ENCODE data around the gene IMMP2L. TPM values are rescaled to one million over a fixed set of nuclear protein-coding genes. Genes with fewer than 3 reads are reported as not detected.

The IMMP2L gene
- total RNA-seq, 6 experiments from 2014 or later = 14.2 to 25.3 (median 19.7) TPM

DNA sequence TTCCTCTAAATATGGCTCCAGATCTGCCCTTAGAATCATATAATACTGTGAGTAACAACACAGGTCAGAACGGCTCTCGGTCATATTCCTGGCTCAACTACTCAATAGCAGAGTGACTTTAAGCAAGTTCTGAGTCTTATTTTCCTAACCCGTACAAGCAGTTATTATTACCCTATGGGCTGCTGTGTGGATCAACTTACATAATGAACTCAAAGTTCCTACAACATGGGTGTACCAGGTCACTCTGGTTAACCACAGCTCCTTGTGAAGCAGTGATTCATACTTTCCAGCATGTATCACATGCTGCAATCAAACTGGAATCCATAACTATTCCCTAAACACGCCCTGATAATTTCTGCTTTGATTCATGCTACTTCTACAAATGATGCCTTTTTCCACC is 364.0 kb downstream of the IMMP2L start:
- intact Hi-C loops (cut with DNase I) = no loop called here
- peaks cover 0 to 2% (median under 1%) of the 10 kb centered on the region in 4 donors for H3K4me1 ChIP-seq
- H3K4me3 ChIP-seq = no peak overlapping the region
- ATAC-seq (no peak), DNase-seq (no peak)
- TF ChIP-seq POLR2A (IDR thresholded peaks at IDR 0.05) = no peak
- TF ChIP-seq CTCF (IDR thresholded peaks at IDR 0.05) = no peak
- H3K27ac ChIP-seq = no peak overlapping the region
- H3K27me3 ChIP-seq = no peaks in the 10 kb centered on the region
- 97% methylated on average over 4 of the region's 4 CpGs for WGBS (ENCODE audit: insufficient coverage, low coverage, low lambda C conversion rate, missing lambda C conversion rate)
- H3K36me3 ChIP-seq = no peaks in the 10 kb centered on the region
- no peaks in the 10 kb centered on the region for H3K9me3 ChIP-seq

DNA sequence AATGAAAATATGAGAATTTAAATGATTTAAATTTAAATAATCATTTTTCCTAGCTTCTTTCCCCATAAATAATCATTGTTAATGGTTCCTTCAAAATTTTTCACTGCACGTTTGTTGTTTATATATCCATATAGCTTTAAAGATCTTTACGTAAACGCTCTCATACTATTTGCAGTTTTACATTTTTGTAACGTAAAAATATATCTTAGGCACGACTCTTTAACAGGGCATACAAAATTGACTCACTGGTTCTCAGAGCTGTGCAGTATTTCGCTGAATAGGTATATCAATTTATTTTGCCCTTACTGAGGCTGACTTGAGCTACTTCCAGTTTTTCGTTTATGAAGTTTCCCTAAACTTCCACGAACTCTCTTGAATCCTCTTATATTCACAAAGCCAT is 365.6 kb downstream of the IMMP2L start:
- Histone ChIP-seq H3K9me3 (no peaks in the 10 kb centered on the region), H3K36me3 (no peaks in the 10 kb centered on the region), H3K27me3 (no peaks in the 10 kb centered on the region), H3K4me3 (no peak overlapping the region), H3K4me1 (peaks cover 0 to 9% (median 3%) of the 10 kb centered on the region in 4 donors), H3K27ac (no peak overlapping the region)
- TF ChIP-seq CTCF (IDR thresholded peaks at IDR 0.05) (no peak), POLR2A (IDR thresholded peaks at IDR 0.05) (no peak)
- 92% methylated on average over 8 of the region's 8 CpGs for WGBS (ENCODE audit: insufficient coverage, low coverage, low lambda C conversion rate, missing lambda C conversion rate)
- no peak for ATAC-seq
- DNase-seq = no peak
- intact Hi-C loops (cut with DNase I) = no loop called here

DNA sequence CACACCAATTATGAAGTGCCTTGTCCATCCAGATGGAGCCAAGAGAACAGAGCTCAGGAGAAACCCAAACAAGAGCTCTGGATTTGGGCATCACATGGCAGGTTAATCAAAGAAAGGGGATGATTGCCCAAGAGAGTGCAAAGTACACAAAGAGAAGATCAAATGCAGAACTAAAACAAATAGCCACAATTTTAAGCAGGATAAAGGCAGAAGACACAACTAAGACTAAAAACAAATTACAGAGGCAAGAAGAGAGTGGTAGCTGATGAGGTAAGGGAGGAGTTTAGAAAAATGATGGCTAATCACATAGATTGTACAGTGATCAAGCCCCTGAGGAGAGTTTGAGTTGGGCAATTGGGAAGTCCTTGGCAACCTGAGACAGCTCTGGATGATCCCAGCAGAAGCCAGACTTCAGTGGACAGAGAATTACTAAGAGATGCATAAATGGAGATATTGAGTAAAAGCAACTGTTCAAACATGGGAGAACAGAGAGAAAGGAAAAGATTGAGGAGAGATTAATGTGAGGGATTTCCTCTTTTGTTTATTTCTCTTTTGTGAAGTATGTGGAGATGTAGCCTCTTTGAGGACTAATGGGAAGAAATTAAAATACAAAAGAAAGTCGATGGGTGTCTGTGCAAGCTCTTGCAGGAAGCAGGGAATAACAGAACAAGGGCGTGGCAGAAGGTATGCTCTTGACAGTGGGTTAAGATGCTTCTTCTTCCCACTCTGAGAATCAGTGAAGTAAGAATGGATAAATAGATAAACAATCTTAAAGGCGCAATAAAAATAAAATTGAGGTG is 369.5 kb downstream of the IMMP2L start:
- Histone ChIP-seq H3K27me3 (no peaks in the 10 kb centered on the region), H3K9me3 (no peaks in the 10 kb centered on the region), H3K4me1 (peaks cover 0 to 9% (median 3%) of the 10 kb centered on the region in 4 donors), H3K36me3 (no peaks in the 10 kb centered on the region), H3K4me3 (no peak overlapping the region), H3K27ac (no peak overlapping the region)
- no peak for TF ChIP-seq CTCF (IDR thresholded peaks at IDR 0.05)
- no peak for TF ChIP-seq POLR2A (IDR thresholded peaks at IDR 0.05)
- DNase-seq = peak in 1 of 3 donors; percentile 54
- peak; percentile 88 to 100 (median 97) for ATAC-seq
- WGBS (ENCODE audit: insufficient coverage, low coverage, low lambda C conversion rate, missing lambda C conversion rate) = 100% methylated on average over 3 of the region's 3 CpGs
- intact Hi-C loops (cut with DNase I) = no loop called here

- TF ChIP-seq CTCF (IDR thresholded peaks at IDR 0.05) (no peak), POLR2A (IDR thresholded peaks at IDR 0.05) (no peak)
Observed at GRCh38 chr7:111190804-111191203, 371.5 kb downstream of the IMMP2L start.

More at GRCh38 chr7:111190804-111191203, 371.5 kb downstream of the IMMP2L start:
- no peaks in the 10 kb centered on the region for H3K27me3 ChIP-seq
- H3K36me3 ChIP-seq = no peaks in the 10 kb centered on the region
- ATAC-seq (no peak), DNase-seq (no peak)
- 90% methylated on average over 2 of the region's 2 CpGs for WGBS (ENCODE audit: insufficient coverage, low coverage, low lambda C conversion rate, missing lambda C conversion rate)
- H3K4me1 ChIP-seq = peaks cover 0 to 9% (median 3%) of the 10 kb centered on the region in 4 donors
- H3K27ac ChIP-seq = no peak overlapping the region
- intact Hi-C loops (cut with DNase I) = no loop called here
- no peak overlapping the region for H3K4me3 ChIP-seq
- no peaks in the 10 kb centered on the region for H3K9me3 ChIP-seq

All from right lobe of liver (tissue), 6 donors.